HG03139 (cell line): Measurements from ENCODE around the gene KLHL41.
A peak's percentile ranks its signal among the peaks of the same experiment; 100 is the strongest.
"Not testable (repeated sequence)": the region's sequence is repeated elsewhere in the genome, so short reads cannot be mapped to it uniquely, and the experiment has no call there.

Experiments
- ATAC-seq: cut with Tn5 transposase; IDR thresholded peaks from one replicate; pipeline ENCODE4 v1.9.1; 2021; ENCODE audit not compliant: unreplicated experiment

KLHL41 gene

DNA sequence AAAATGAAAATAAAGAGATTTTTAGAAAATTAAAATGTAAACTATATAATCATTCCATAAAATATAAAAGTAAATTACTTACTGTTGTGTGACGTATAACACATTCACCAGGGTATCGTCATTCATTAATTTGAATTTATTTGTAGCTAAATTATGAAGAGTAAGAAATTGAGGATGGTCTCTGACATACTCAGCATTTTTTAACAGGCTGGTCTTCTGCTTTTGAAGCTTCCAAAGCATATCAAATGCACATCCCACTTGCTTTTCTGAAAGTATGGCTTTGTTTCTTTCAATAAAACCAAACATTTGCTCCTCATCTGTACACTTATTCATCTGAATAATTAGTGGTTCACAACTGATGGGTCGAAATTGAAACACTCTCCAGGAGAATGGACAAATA lies 62.1 kb downstream of the KLHL41 start:
- ATAC-seq = no peak

DNA sequence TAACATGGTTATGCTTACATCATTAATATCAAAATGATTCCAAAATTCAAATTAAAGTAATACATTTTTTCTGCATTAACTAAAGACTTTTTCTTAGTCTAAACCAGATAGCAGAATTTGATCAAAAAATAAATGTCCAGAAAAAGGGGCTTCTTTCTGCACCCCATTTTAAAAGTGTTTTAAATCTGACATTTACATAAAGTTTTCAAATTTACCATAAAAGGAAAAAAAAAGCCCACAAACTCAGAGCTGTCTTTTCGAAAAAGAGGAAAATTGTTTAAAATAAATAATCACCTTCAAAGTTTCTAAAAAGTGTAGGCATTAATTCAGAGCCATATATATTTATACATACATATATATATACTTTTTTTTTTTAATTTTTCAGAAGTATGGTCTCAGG lies 62.7 kb downstream of the KLHL41 start:
- ATAC-seq = no peak

DNA sequence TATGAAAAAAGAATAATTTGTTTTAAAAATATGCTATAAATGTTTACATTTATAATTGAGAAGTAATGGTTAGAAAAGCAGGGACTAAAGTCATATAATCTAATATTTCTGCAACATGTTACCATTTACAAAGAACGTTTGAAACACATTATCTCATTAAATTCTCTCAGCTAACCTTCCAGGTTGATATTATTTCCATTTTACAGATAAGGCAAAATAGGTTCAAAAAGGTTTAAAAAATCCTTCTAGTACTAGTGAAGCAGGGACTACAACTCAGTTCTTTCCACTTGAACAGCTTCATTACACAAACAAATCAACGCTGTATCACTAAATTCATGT lies 63.3 kb downstream of the KLHL41 start:
- no peak for ATAC-seq

DNA sequence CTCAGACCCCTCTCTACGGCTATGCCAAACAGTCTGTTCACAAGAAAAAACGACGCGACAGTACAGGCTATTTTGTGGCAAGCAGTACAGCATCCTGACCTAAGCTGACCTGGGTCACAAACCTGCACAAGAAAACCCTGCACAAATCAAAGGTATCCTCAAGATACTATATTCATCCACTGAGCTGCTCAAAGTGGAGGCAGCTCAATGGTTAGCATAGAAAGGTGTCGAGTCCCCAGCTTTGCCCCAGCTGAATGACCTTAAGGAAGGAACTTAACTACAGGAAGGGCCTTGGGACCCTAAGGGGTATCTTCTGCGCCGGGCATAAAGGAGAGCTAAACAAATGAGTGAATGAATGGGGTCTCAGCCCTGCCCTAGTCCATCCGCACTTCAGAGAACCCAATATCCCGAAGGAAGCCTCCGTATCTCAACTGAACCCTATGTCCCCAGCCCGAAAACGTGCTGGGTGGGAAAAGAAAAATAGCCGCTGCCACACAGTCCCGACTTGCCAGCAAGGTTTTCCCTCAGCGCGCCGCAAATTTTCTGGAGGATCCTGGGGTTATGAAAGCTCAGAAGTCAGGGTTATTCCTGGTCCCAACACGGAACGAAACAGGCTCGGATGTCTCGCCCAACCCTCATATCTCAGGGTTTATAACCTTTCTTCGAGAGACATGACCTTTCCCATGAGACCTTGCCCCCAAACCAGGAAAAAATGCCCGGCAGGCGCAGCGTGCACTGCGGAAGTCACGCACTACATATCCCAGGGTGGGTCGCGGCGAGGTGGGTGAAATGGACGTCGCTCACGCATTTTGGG lies 63.9 kb downstream of the KLHL41 start, which contains the start of gene FASTKD1:
TSS of gene FASTKD1 (minus strand) at position 706 of the 814 bp plus-strand sequence. CDS start 1,836 bp downstream, outside the sequence.
- ATAC-seq = peak; percentile 99

GRCh38 chr2:169573974-169574299 lies 64.4 kb downstream of the KLHL41 start:
- no peak for ATAC-seq

GRCh38 chr2:169574539-169574938 lies 65.0 kb downstream of the KLHL41 start:
- ATAC-seq = not testable (repeated sequence)

DNA sequence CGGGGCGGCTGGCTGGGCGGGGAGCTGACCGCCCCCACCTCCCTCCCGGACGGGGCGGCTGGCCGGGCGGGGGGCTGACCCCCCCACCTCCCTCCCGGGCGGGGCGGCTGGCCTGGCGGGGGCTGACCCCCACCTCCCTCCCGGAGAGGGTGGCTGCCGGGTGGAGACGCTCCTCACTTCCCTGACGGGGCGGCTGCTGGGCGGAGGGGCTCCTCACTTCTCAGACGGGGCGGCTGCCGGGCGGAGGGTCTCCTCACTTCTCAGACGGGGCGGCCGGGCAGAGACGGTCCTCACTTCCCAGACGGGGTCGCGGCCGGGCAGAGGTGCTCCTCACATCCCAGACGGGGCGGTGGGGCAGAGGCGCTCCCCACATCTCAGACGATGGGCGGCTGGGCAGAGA lies 65.8 kb downstream of the KLHL41 start:
- not testable (repeated sequence) for ATAC-seq
